HepG2 (cell line): Measurements from ENCODE around the gene SDR39U1. TPM values are rescaled to one million over a fixed set of nuclear protein-coding genes. Genes with fewer than 3 reads are reported as not detected.

Source experiments
- ARHGAP35 ChIP-seq: sonication (generic); formaldehyde crosslinking; IDR thresholded peaks from 2 replicates; pipeline ENCODE4 v1.9.0; 2022; ENCODE audit warnings: mild to moderate bottlenecking, inconsistent platforms, moderate library complexity, missing genetic modification reagents, borderline replicate concordance
- CHCHD3 ChIP-seq: sonication (generic); formaldehyde crosslinking; IDR thresholded peaks from 2 replicates; pipeline ENCODE4 v1.8.0; 2022; ENCODE audit warnings: mild to moderate bottlenecking, missing genetic modification reagents, moderate library complexity
- ELF3 ChIP-seq: IDR thresholded peaks from 2 replicates; pipeline ENCODE4 v1.6.1; 2016; ENCODE audit warnings: missing genetic modification reagents, missing compliant biosample characterization
- ESRRA ChIP-seq: sonication (generic); formaldehyde crosslinking; IDR thresholded peaks from 2 replicates; pipeline ENCODE4 v1.5.1; 2020; ENCODE audit warnings: mild to moderate bottlenecking, low read depth, missing genetic modification reagents
- GTF3A ChIP-seq: sonication (generic); formaldehyde crosslinking; conservative IDR thresholded peaks from 2 replicates; pipeline ENCODE4 v1.4.0; 2020; ENCODE audit warnings: mild to moderate bottlenecking, missing genetic modification reagents
- HIVEP1 ChIP-seq: sonication (generic); formaldehyde crosslinking; IDR thresholded peaks from 2 replicates; pipeline ENCODE4 v1.4.0; 2020; ENCODE audit warnings: mild to moderate bottlenecking, missing genetic modification reagents
- KDM4B ChIP-seq: sonication (generic); formaldehyde crosslinking; IDR thresholded peaks from 2 replicates; pipeline ENCODE4 v1.4.0; 2020; ENCODE audit warnings: missing genetic modification reagents
- PAXIP1 ChIP-seq: sonication (generic); formaldehyde crosslinking; conservative IDR thresholded peaks from 2 replicates; pipeline ENCODE4 v1.4.0; 2020; ENCODE audit warnings: mild to moderate bottlenecking, missing genetic modification reagents, moderate library complexity
- RFX1 ChIP-seq: fragments of 450-650 bp; IDR thresholded peaks from 2 replicates; pipeline ENCODE4 v1.6.1; 2017
- SKIL ChIP-seq: sonication (generic); formaldehyde crosslinking; IDR thresholded peaks from 2 replicates; pipeline ENCODE4 v1.8.0; 2022; ENCODE audit warnings: missing genetic modification reagents, mild to moderate bottlenecking, moderate library complexity, borderline replicate concordance
- SMARCE1 ChIP-seq: fragments of 450-650 bp; IDR thresholded peaks from 2 replicates; pipeline ENCODE4 v1.6.1; 2017; ENCODE audit warnings: borderline replicate concordance
- SMYD3 ChIP-seq: sonication (generic); formaldehyde crosslinking; IDR thresholded peaks from 2 replicates; pipeline ENCODE4 v1.8.1; 2023; ENCODE audit warnings: mild to moderate bottlenecking, missing genetic modification reagents
- THAP11 ChIP-seq: IDR thresholded peaks from 2 replicates; pipeline ENCODE4 v1.6.1; 2016; ENCODE audit warnings: missing biosample characterization, missing genetic modification reagents
- THRA ChIP-seq: sonication (generic); formaldehyde crosslinking; IDR thresholded peaks from 2 replicates; pipeline ENCODE4 v1.4.0; 2020; ENCODE audit warnings: missing genetic modification reagents, borderline replicate concordance
- XBP1 ChIP-seq: sonication (generic); formaldehyde crosslinking; IDR thresholded peaks from 2 replicates; pipeline ENCODE4 v1.5.0; 2020; ENCODE audit warnings: missing genetic modification reagents
- ZBTB26 ChIP-seq: IDR thresholded peaks from 2 replicates; pipeline ENCODE4 v1.6.1; 2016; ENCODE audit warnings: missing compliant biosample characterization, missing genetic modification reagents, borderline replicate concordance
- ZBTB42 ChIP-seq: sonication (generic); formaldehyde crosslinking; IDR thresholded peaks from 2 replicates; pipeline ENCODE4 v1.5.0; 2020; ENCODE audit warnings: mild to moderate bottlenecking, missing genetic modification reagents
- ZNF296 ChIP-seq: sonication (generic); formaldehyde crosslinking; conservative IDR thresholded peaks from 2 replicates; pipeline ENCODE4 v1.5.0; 2020; ENCODE audit warnings: mild to moderate bottlenecking, missing genetic modification reagents
- ZNF784 ChIP-seq: sonication (generic); formaldehyde crosslinking; IDR thresholded peaks from 2 replicates; pipeline ENCODE4 v1.5.1; 2020; ENCODE audit warnings: missing genetic modification reagents, mild to moderate bottlenecking, borderline replicate concordance
- ZNF883 ChIP-seq: sonication (generic); formaldehyde crosslinking; IDR thresholded peaks from 2 replicates; pipeline ENCODE4 v1.5.1; 2020; ENCODE audit warnings: mild to moderate bottlenecking, missing genetic modification reagents; ENCODE audit errors: not compliant biosample characterization
- polyA plus RNA-seq, 8 experiments: library from polyadenylated mRNA; depleted of rRNA in 3 of 8; stranded (reverse) in 7 of 8; unstranded in 1 of 8; fragments of >200 nt; fragmentation: Illumina TruSeq in 4 of 8; extraction: Trizol in 4 of 8; gene quantifications; 2 replicates each; pipeline versions ENCODE4 v1.2.1 to v1.2.3, GENCODE V29; 2011 to 2016; ENCODE audit warnings: low read depth in 4 of 8, missing spikeins in 1 of 8, mixed read lengths in 1 of 8; ENCODE audit not compliant: insufficient read depth in 1 of 8
- total RNA-seq, 5 experiments: library from RNA; depleted of rRNA; stranded (reverse); fragments of >200 nt; fragmentation: Illumina TruSeq; extraction: Trizol; gene quantifications; 2 replicates each; pipeline ENCODE4 v1.2.3, GENCODE V29; 2016; ENCODE audit warnings: low read depth in 1 of 5

SDR39U1 gene
- total and polyA plus RNA-seq, 2 of the 13 experiments (the other 11 are each of a cell fraction or from before 2014, with no cell fraction given): 34.4 to 129 TPM

GRCh38 chr14:24422694-24423601 lies 19.6 kb downstream of the SDR39U1 start (continued):
- TF ChIP-seq SKIL (CRISPR knock-in tag): peak; percentile 44; the same call in 1 of the 2 replicates
- no peak for TF ChIP-seq SMYD3 (CRISPR knock-in tag)
- TF ChIP-seq THRA (CRISPR knock-in tag): no peak
- no peak for TF ChIP-seq GTF3A
- TF ChIP-seq ZNF883 (CRISPR knock-in tag): peak; percentile 80
- no peak for TF ChIP-seq XBP1 (CRISPR knock-in tag)
- TF ChIP-seq HIVEP1 (CRISPR knock-in tag): peak; percentile 37; the same call in 1 of the 2 replicates
- peak; percentile 50; the same call in 1 of the 2 replicates for TF ChIP-seq PAXIP1 (CRISPR knock-in tag)
- no peak for TF ChIP-seq ZBTB26 (CRISPR knock-in tag)
- TF ChIP-seq CHCHD3 (CRISPR knock-in tag): no peak
- TF ChIP-seq RFX1: no peak
- TF ChIP-seq ZNF296 (CRISPR knock-in tag): no peak
- peak; percentile 49; the same call in 1 of the 2 replicates for TF ChIP-seq KDM4B
- no peak for TF ChIP-seq ZBTB42 (CRISPR knock-in tag)
- peak; percentile 98 for TF ChIP-seq ELF3 (CRISPR knock-in tag)
- no peak for TF ChIP-seq SMARCE1
- peak; percentile 35; the same call in 1 of the 2 replicates for TF ChIP-seq ARHGAP35 (CRISPR knock-in tag)
- 0 out of 2 replicates have a peak, but pooled peaks have one; percentile 38 for TF ChIP-seq THAP11 (CRISPR knock-in tag)
- TF ChIP-seq ESRRA (CRISPR knock-in tag): no peak
- no peak; the same call in 1 of the 2 replicates for TF ChIP-seq ZNF784 (CRISPR knock-in tag)
